ENCODE measurements around the gene PRKAB2.
A peak's percentile ranks its signal among the peaks of the same experiment; 100 is the strongest.

Gene PRKAB2

DNA sequence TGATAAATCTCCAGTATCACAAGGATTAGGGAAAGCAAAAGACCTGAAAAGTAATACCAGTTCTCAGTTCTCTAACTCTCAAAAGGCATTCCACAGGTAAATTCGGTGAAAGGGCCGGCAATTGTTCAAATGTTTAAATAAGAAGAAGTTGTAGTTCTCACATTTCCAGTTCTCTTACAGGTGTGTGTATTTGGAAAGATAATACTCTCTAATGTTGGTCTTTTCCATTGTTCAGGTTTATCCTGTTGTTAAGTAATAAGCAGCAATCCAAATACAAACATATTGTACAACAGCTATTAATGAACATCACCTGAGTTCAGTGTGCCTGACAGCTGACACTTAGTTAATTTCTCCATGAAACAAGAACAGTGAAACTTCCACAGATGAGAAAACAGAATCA is 13.2 kb upstream of the PRKAB2 start:
- CTCF ChIA-PET, result no interaction called here
- POLR2A ChIA-PET, result no interaction called here
- TF ChIP-seq CTCF (IDR thresholded peaks at IDR 0.05; ENCODE audit: control extremely low read depth, extremely low read depth, low read depth, missing control alignments), result no peak
- DNase-seq (ENCODE audit: extremely low spot score), result no peak

DNA sequence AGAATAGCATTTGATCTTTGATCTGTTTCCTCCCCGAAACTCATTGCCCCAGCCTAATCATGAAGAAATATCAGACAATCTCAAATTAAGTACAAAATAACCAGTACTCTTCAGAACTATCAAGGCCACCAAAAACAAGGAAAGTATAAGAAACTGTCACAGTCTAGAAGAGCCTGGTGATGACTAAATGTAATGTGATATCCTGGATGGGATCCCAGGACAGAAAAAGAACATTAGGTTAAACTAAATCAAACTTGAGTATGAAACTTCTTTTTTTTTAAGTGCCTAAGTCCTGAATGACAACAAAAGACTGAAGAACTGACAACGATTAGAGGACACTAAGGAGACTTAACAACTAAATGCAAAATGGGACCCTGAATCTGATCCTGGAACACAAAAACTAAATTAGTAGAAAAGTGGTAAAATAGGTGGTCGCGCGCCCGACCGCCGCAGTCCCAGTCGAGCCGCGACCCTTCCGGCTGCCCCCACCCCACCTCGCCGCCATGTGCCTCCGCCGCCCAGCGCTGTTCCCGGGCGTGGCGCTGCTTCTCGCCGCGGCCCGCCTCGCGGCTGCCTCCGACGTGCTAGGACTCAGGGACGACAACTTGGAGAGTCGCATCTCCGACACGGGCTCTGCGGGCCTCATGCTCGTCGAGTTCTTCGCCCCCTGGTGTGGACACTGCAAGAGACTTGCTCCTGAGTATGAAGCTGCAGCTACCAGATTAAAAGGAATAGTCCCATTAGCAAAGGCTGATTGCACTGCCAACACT is 5.5 kb upstream of the PRKAB2 start:
- DNase-seq (ENCODE audit: extremely low spot score), result no peak
- POLR2A ChIA-PET, result no interaction called here
- no peak for TF ChIP-seq CTCF (IDR thresholded peaks at IDR 0.05; ENCODE audit: control extremely low read depth, extremely low read depth, low read depth, missing control alignments)
- CTCF ChIA-PET, result no interaction called here

- TF ChIP-seq CTCF (IDR thresholded peaks at IDR 0.05; ENCODE audit: control extremely low read depth, extremely low read depth, low read depth, missing control alignments), result no peak
- DNase-seq (ENCODE audit: extremely low spot score), result peak; percentile 17
- POLR2A ChIA-PET, result interaction anchor here (1.2 kb wide), 1 partner anchor 87 kb away, joined by 7 read pairs; no protein-coding TSS in a partner anchor
- CTCF ChIA-PET, result interaction anchor here (0.8 to 2.0 kb wide), 5 partner anchors 9 to 76 kb away, joined by 3 to 10 read pairs (median 4); no protein-coding TSS in a partner anchor
Observed at GRCh38 chr1:147171399-147172167, 687 bp downstream of the PRKAB2 start.

DNA sequence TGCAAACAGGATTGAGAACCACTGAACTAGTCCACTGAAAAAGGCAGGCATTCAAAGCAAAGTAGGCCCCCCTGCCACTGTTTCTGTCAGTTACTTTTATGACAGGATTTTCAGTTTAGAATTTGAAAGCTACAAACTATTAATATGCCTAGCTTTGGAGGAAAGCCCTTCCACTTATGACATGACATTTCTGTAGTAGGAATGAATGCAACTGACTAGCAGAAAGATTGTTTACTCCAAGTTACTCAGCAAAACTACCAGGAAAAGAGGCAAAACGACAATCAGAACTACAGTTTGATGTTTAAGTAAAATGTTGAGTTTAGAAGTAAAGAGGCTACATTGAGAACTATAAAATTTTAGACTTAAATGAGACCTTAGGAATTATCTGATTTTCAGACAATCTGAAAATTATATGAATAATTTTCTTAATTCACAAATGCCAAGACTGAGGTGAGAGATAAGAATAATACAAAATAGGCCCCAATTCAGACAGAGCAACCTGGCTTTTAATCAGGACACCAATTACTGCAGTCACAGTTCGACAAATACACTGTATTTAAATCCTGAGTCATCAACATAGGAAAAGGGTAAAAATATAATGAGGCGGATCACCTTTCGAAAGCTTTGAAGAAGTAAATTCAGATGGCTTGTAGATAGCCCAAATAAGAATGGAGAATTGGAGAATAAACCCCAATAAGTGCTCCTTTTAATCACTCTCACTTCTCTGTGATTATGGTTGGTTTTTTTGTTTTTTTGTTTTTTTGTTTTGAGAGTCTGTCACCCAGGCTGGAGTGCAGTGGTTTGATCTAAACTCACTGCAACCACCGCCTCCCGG is 2.2 kb downstream of the PRKAB2 start:
- TF ChIP-seq CTCF (IDR thresholded peaks at IDR 0.05; ENCODE audit: control extremely low read depth, extremely low read depth, low read depth, missing control alignments), result no peak
- ChIA-PET POLR2A (no interaction called here), CTCF (interaction anchor here (1.8 to 2.8 kb wide), 3 partner anchors 8 to 72 kb away, joined by 7 to 14 read pairs (median 10); partner anchors contain the start of gene CHD1L)
- DNase-seq (ENCODE audit: extremely low spot score), result no peak

DNA sequence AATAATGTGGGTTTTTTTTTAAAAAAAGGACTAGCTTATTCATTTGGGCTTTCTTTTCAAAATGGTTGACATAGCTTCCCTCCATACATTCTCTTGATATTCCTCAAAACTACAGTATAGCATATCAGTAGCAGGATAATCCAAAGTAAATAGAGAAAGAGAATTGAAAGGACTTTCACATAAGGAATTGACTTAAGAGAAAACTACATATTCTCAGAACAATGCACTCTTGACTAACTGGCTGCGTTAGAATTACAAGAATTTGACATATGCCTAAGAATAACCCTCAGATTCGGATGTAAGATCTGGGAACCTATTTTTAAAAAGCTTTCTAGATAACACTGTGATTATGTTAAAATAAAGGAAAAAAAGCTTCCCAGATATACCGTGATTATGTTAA is 3.1 kb downstream of the PRKAB2 start:
- CTCF ChIA-PET, result interaction anchor here (0.9 to 2.8 kb wide), 4 partner anchors 11 to 74 kb away, joined by 3 to 14 read pairs (median 3); partner anchors contain the start of gene CHD1L
- TF ChIP-seq CTCF (IDR thresholded peaks at IDR 0.05; ENCODE audit: control extremely low read depth, extremely low read depth, low read depth, missing control alignments), result no peak
- POLR2A ChIA-PET, result no interaction called here

GRCh38 chr1:147168626-147169058 is 3.6 kb downstream of the PRKAB2 start:
- ChIA-PET POLR2A (no interaction called here), CTCF (interaction anchor here (0.8 to 2.8 kb wide), 5 partner anchors 9 to 75 kb away, joined by 3 to 14 read pairs (median 3); partner anchors contain the start of gene CHD1L)
- DNase-seq (ENCODE audit: extremely low spot score), result no peak
- TF ChIP-seq CTCF (IDR thresholded peaks at IDR 0.05; ENCODE audit: control extremely low read depth, extremely low read depth, low read depth, missing control alignments), result no peak

More for the DNA sequence above, 3.1 kb downstream of the PRKAB2 start:
- no peak for DNase-seq (ENCODE audit: extremely low spot score)

Data from GM10248 (cell line).